GM19023 (cell line): Measurements from ENCODE around the gene GOLGA6L9.
"Not testable (repeated sequence)": the region's sequence is repeated elsewhere in the genome, so short reads cannot be mapped to it uniquely, and the experiment has no call there.

Experiments
- ATAC-seq: cut with Tn5 transposase; IDR thresholded peaks from one replicate; pipeline ENCODE4 v1.9.1; 2021; ENCODE audit warnings: mild to moderate bottlenecking, moderate library complexity; ENCODE audit not compliant: unreplicated experiment

The GOLGA6L9 gene

GRCh38 chr15:82465629-82466028, 36.0 kb downstream of the GOLGA6L9 start:
- ATAC-seq, result not testable (repeated sequence)

- ATAC-seq, result peak; percentile 96
These were observed 38.6 kb downstream of the GOLGA6L9 start for GRCh38 chr15:82468205-82468604.

GRCh38 chr15:82469381-82469780, 39.8 kb downstream of the GOLGA6L9 start:
- not testable (repeated sequence) for ATAC-seq

GRCh38 chr15:82472269-82472982, 42.8 kb downstream of the GOLGA6L9 start:
- ATAC-seq, result not testable (repeated sequence)

GRCh38 chr15:82474596-82475325, 45.1 kb downstream of the GOLGA6L9 start:
- not testable (repeated sequence) for ATAC-seq

- not testable (repeated sequence) for ATAC-seq
These were observed 45.8 kb downstream of the GOLGA6L9 start for GRCh38 chr15:82475345-82475967.

GRCh38 chr15:82476697-82477342, 47.2 kb downstream of the GOLGA6L9 start:
- ATAC-seq, result not testable (repeated sequence)

- not testable (repeated sequence) for ATAC-seq
These were observed 47.9 kb downstream of the GOLGA6L9 start for GRCh38 chr15:82477343-82478057.
